ENCODE measurements around the gene CTNNA3.

Gene CTNNA3

DNA sequence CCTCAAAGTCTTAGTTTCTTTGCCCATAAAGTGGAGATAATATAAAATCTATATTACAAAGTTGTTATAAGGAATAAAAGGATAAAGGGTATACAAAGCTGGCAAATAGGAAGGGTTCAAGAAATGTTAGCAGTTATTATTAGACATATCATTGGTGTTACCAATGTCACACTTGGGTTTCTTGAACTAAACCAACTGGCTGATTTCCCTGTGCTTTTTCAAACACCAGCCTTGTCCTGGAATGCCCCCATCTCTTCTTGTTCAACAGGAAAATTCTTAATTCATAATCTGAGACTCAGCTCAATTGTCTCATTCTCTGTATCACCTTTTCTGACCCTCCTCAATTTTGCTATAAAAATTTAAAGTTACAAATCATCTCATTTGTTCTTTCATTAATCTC, 913.9 kb downstream of the CTNNA3 start:
- no peak for DNase-seq (ENCODE audit: low read depth, low spot score)
- H3K4me3 ChIP-seq (ENCODE audit: low read length): no peak overlapping the region

DNA sequence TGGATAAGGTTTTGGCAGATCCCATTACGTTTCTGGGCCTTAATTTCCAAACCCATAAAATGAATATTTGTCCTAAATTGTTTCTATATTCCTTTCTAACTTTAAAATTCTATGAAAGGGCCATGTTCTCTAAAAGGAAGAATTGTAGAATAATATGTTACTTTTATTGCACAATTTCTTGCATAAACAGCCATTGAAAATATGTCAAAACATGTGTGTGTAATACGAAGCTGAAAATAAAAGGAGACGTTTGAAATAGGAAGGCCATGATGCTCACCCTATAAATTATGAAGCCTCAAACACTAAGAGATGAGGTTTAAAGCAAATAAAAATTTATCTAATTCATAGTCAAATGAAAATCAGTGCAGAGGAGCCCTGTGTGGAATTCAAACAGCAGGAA, 915.2 kb downstream of the CTNNA3 start:
- DNase-seq (ENCODE audit: low read depth, low spot score): no peak
- H3K4me3 ChIP-seq (ENCODE audit: low read length): no peak overlapping the region

DNA sequence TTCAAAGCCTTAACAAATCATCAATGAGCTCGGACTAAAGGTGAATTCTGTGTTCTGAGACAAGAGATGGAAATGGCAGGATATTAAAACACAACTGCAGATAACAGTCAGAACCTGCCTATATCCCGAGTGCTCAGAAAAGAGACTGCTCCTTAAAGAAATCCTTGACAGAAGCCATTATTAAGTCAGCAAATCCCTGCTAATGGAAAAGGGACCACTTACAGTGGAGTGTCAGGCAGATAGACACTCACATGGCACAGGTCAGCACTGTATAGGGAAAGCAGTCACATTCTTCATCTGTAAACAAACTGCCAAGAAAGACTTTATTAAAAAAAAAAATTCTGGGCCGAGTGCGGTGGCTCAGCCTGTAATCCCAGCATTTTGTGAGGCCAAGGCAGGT, 917.6 kb downstream of the CTNNA3 start:
- no peak for DNase-seq (ENCODE audit: low read depth, low spot score)
- H3K4me3 ChIP-seq (ENCODE audit: low read length): no peak overlapping the region

DNA sequence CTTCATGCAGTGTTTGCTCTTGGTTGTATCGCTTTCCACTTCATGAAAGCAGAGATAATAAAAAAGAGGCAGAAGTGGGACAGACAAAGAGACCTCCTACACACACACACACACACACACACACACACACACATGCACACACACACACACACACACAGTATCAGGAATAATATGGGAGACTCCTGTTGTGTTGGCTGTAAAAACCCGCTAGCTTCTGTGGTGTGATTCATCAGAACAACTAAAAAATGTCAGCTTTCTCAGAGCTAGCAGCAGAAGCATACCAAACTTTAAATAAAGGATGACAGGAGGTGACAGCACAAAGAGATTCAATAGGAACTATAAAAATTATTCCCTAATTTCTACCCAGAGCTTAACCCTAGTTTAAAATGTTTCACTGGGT, 918.3 kb downstream of the CTNNA3 start:
- no peak overlapping the region for H3K4me3 ChIP-seq (ENCODE audit: low read length)
- no peak for DNase-seq (ENCODE audit: low read depth, low spot score)

DNA sequence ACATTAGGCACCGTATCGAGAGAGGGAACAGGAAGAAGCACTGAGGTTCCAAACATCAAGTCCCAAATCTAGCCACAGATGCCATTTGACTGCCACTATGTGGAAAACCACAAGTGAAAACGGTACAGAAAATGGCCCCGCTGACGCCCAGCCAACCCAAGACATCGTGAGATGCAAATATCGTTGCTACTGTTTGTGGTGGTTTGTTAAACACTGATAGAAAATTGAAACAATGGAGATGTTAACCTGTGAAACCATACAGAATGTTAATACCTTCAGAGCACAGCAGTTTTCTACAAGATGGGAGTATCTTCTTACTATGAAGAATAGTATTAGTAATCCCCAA, 922.5 kb downstream of the CTNNA3 start:
- peak; percentile 1 for DNase-seq (ENCODE audit: low read depth, low spot score)
- H3K4me3 ChIP-seq (ENCODE audit: low read length): no peak overlapping the region

DNA sequence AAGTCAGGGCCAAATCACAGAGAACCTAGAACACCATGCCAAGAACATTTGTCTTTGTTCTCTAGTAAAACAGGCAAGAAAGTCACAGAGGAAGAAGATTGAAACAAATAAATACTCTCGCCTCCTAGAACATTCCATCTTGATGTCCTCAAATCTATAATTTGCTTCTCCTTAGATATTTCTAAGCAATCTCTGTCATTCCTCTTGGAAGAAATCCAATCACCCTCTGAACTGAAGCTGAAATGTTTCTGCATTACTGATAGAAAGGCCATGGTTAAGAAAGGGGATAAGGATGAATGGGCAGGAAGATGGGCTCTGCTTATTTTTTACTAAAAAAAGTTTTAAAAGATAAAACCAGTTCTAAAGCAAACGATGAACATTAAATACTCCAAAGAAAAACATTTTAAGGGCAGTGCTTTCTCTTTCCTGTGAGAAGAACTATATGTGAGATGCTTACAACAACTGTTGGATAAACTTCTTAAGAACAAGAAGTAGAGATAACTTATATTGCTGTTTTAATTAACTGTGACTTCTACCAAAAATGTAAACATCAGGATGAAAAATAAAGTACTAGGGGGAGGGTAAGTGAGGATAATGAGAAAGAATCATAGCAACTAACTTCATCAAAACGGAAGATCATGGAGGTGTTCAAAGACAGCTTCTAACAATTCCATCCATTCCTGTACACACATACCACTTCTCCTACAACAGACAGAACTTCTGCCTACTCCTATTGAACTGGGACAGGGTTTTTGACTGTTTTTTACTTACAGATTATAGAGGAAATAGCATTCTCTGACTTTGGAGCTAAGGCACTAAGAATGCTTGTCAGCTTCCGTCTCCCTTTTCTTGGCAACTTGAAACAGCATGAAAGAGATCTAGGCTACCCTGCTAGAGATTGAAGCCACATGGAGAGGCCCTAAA, 923.2 kb downstream of the CTNNA3 start:
- DNase-seq (ENCODE audit: low read depth, low spot score): no peak
- no peak overlapping the region for H3K4me3 ChIP-seq (ENCODE audit: low read length)

DNA sequence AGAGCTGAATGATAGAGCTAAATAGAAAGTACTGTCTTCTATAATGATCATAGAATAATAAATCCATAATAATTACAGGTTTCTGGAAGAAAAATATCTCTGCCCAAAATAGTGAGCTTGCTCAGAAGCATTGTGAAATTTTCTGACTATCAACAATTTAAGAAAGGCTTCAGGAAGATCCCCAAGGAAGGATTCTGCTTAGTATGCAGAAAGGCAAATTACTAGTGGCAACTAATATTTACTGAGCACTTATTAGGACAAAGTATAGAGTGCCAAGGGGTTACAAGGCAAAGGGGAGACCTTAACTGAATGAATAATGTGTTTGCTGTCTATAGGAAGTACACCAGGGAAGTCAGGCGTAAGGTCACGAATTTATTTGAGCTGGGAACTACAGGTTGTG, 928.3 kb downstream of the CTNNA3 start:
- DNase-seq (ENCODE audit: low read depth, low spot score): no peak

DNA sequence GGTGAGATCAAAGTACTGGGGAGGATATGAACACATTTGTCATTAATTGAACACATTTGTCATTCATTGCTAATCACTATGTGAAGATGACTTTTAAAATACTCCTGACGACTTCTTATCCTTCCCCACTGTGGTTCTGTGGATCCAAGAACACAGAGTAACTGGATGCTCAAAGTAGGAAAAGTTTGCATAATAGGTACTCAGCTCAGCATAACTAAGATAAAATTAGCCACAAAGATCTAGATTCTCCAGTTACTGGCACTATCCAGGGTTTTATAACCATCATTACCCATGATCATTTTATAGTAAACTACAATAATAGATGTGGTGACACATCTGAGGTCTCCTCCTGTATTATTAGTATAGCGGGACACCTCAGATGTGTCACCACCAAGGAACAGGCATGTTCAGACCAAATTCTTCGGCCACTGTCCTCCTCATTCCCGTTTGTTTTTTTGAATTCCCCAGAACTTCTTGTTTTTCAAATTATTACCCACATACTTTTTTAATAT, 933.7 kb downstream of the CTNNA3 start:
- no peak overlapping the region for H3K4me3 ChIP-seq (ENCODE audit: low read length)
- no peak for DNase-seq (ENCODE audit: low read depth, low spot score)

More for the DNA sequence above, 928.3 kb downstream of the CTNNA3 start:
- H3K4me3 ChIP-seq (ENCODE audit: low read length): no peak overlapping the region

DNA sequence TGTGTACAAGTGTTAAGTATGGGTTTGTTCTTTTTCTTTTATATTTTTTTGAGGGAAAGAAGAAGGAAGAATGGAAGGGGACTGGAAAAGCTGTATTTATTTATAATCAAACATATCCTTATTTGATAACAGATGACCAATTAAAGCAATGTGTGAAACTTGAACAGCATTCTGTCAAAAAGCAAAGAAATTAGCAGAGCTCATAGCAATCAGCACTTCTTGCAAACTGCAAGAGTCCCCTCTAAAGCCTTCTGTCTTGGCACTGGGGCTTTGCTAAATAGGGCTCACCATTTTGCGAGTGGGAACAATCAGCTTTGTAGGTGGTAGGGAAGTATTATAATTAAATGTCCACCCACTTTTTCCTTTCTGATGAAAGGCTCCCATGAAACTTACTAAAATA, 935.1 kb downstream of the CTNNA3 start:
- no peak overlapping the region for H3K4me3 ChIP-seq (ENCODE audit: low read length)
- DNase-seq (ENCODE audit: low read depth, low spot score): no peak

DNA sequence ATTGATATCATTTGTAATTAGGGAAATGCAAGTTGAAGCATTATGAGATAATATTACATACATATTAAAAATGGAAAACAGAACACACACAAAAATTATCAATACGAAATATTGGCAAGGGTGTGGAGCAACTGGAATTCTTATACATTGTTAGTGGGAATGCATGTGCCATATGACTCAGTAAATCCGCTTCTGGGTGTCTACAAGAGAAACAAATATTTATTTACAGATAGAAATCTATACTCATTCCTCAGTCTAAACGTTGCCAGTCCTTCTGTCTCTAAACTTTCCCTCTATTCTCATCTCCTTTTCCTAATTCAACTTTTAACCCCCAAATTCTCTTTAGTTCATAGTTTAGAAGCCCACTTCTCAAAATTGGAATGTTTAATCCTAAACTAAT, 940.5 kb downstream of the CTNNA3 start:
- DNase-seq (ENCODE audit: low read depth, low spot score): no peak
- H3K4me3 ChIP-seq (ENCODE audit: low read length): no peak overlapping the region

DNA sequence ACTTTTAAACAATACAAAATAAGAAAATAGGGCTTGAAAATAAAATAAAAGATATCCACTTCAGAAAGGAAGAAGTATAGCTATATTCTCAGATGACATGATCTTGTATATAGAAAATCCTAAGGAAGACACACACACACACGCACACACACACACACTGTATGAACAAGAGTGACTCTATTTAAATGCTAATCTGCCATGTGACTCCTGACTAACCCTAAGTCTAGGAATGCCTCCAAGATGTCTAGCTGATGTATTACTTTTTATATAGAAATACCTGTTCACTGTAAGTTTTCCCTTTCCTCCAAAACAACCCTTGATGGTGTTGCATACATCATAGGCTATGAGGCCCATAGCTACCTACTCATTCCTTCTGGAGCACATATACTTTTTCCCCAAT, 943.3 kb downstream of the CTNNA3 start:
- no peak for DNase-seq (ENCODE audit: low read depth, low spot score)
- no peak overlapping the region for H3K4me3 ChIP-seq (ENCODE audit: low read length)

DNA sequence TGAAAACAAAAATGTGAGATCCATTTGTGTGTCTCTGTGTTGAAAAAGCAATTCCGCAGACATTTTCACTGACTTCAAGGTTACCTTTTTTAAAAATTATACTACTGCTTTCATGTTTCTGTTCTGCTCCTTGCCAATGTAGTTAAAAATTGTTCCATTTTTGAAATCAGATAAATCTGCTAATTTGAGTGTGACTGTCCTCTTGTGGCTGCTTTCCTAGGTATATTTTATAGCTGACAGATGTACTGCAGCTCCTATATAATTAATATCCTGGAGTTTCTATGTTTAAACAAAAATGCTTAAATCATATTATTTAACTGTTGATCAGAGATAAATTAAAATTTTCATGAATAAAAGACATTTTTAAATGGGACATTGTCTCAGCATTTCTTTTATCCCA, 947.8 kb downstream of the CTNNA3 start:
- H3K4me3 ChIP-seq (ENCODE audit: low read length): no peak overlapping the region
- DNase-seq (ENCODE audit: low read depth, low spot score): no peak

DNA sequence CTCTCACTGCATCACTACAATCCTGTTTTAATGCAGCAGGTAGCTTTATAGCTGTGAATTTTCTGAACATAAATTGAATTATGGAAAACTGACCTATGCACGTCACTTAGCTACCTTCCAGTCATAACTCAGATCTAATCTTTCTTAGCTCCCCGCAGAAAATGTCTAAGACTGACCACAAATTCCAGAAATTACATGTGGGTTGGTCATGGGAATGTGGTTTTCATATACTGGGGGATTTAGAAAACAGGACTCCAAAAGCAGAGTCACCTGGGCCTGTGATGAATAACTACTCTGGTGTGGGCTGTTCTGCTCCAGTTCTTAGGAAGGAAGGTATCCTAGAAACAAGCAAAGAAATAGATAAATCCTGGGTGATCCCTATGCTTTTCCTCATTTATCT, 948.5 kb downstream of the CTNNA3 start:
- no peak for DNase-seq (ENCODE audit: low read depth, low spot score)
- no peak overlapping the region for H3K4me3 ChIP-seq (ENCODE audit: low read length)

DNA sequence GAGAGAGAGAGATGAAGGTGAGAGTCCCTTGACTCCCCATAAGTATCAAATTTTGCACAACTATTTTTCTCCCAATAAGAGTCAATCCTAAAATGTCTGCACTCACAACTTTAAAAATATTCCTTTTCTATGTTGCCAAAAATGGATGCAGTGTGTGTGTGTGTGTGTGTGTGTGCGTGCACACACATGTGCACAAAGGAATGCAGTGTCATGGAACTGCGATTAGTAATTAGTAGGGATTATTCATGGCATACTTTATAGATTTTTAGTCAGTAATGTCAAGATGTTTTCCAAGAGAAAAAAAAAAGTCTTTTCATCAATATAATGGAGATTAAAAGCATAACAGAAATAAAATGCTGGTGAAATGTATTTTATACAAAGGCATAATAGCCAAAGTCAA, 949.3 kb downstream of the CTNNA3 start:
- DNase-seq (ENCODE audit: low read depth, low spot score): no peak
- H3K4me3 ChIP-seq (ENCODE audit: low read length): no peak overlapping the region

DNA sequence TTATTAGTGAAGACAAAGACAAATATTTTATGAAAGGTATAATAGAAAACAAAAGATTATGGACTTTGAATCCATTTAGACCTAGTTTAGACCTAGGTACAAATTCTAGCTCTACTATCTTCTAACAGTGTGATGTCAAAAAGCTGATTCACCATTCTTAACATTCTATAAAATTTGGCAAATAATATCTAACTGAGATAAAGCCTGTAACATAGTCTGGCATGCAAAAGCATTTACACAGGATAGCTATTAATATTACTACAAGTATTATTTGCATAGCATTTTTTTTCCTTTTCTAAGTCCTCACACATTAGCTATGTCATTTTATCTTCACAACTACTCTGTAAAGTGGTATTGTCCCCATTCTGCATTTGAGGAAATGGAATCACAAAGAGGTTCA, 949.7 kb downstream of the CTNNA3 start:
- H3K4me3 ChIP-seq (ENCODE audit: low read length): no peak overlapping the region
- DNase-seq (ENCODE audit: low read depth, low spot score): no peak

DNA sequence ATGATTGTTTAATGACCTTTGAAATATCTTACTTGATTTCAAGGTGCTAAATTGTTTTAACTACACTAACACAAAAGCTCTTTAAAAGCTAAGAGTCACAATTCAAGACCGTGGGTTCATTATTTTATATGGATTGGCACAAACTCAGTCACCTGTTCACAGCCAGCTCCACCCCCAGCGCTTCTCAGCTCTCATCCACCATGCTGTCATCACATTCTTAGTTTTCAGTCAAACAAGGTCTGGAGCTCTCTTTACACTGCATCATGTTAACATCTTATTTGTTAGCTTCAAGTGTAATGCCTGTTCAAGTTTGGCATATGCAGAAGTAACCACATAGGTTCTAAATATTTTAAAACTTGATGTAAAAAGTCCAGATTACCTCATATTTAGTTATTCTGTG, 951.1 kb downstream of the CTNNA3 start:
- no peak overlapping the region for H3K4me3 ChIP-seq (ENCODE audit: low read length)
- DNase-seq (ENCODE audit: low read depth, low spot score): no peak

DNA sequence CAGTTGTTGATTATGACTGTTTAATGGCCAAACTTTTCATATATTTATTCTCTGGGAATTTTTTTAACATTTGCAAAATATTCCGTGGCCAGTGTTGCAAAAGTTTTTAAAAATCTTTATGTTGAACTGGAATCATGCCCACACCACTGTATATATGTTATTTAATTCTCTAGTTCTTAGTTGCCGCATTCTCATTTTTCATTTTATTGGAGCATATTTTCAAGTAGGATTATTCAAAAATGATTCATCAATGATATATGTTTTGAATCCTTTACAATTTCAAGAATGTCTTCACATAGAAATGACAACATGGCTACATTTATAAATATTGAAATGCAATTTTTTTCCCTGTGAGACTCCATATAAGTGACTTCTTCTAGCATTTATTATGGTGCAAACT, 958.8 kb downstream of the CTNNA3 start:
- no peak for DNase-seq (ENCODE audit: low read depth, low spot score)

DNA sequence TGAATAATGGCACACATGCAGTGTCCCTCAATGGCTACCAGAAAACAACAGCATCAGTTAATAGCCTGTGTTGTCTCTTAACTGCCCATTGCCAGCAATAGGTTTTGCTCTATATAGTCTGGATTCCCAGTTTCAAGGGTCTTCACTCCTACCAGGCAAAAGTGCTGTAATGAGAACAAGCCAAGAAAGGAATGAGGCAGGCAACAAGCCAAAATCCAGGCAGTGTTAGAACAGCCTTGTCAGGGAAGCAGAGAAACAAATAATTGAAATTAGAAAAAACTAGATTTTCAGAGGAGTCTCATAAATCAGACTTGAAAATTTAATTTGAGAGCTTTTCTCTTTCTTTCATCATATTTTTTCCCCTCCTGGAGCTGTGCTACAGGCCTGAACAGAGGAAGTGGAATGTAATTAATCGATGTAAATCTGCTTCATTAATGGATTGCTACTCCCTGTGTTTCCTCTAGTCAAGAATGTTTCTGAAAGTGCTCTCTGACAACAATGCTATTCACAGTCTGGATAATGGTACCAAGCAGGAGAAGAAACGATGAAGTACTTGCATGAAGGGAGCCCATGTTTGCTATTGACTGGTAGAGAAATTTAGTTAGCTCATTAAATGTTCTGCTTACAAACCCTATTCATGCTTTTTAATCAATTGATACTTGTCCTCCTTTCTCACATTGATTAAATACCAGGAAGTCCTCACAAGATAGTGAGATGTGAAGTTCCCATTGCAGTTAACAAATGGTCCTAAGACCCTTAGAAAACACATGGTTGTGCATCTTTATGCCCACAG, 972.2 kb downstream of the CTNNA3 start:
- no peak for DNase-seq (ENCODE audit: low read depth, low spot score)
- H3K4me3 ChIP-seq (ENCODE audit: low read length): no peak overlapping the region

More for the DNA sequence above, 958.8 kb downstream of the CTNNA3 start:
- no peak overlapping the region for H3K4me3 ChIP-seq (ENCODE audit: low read length)

DNA sequence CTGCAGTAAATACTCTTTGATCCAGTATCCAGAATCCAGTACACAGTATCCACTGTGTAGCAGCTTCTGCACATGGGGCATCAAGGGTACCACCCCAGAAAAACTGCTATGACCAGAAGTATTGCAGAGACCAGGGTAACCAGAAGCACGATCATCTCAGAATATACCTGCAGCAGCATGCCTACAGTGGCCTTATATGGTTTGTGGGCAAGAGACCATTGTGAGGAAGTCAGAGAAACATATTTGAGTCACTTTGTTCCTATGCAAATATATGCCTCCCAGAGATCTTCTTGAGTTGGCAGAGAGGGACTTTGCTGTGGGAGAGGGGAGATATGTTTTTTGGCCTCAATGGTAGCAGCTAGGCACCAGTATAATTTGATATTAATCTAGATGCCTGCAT, 976.5 kb downstream of the CTNNA3 start:
- DNase-seq (ENCODE audit: low read depth, low spot score): no peak
- H3K4me3 ChIP-seq (ENCODE audit: low read length): no peak overlapping the region

DNA sequence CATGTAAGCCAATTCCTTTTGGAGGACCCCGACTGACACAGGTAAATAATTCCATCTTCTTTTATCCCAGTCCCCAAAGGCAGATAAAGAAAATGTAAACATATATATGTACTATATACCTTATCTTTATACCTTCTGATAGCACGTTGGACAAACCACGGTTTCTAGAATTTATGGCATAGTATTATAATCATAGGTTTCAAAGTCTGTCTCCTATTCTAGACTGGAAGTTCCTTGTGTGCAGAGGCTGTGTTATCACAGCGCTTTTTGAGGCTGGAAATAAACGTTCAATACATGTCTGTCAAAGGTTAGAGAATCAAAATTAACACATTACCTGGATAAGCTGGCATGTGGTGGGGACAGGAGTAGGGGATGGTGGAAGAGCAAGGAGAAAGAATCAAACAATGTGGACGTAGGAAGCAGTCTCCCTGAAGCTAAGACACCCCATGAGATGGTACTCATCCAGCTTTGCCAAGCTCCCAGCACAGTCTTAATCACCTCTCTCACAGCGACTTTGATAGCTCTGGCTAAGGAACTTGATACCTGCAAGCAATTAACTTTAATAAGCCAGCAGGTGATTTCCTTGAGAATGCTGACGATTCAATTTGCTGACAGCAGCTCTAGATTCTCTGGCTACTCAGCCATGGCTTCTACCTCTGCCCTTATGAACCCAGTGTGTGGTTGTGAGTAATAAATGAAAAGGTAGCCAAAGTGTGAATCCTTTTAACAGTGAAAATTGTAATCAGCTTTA, 978.6 kb downstream of the CTNNA3 start:
- H3K4me3 ChIP-seq (ENCODE audit: low read length): no peak overlapping the region
- no peak for DNase-seq (ENCODE audit: low read depth, low spot score)
